SK-N-SH (cell line): ENCODE results near the gene ETS1. TPM values are rescaled to one million over a fixed set of nuclear protein-coding genes. Genes with fewer than 3 reads are reported as not detected.

ENCODE experiments used
- CTCF ChIA-PET: fragments of 300-600, 350-600 bp; formaldehyde crosslinking; extraction: SDS; loops from one replicate; lab custom pipeline; 2021; lab: Yijun Ruan, JAX
- POLR2A ChIA-PET: fragments of 350-600 bp; sonication (Branson Sonifier 250); formaldehyde crosslinking; extraction: SDS; loops from one replicate; lab custom pipeline; 2020; ENCODE audit warnings: antibody characterized with exemption, inconsistent platforms; lab: Yijun Ruan, JAX
- DNase-seq: peaks from one replicate; pipeline ENCODE4 v3.0.0; 2012
- H2AFZ ChIP-seq: fragments of 200-600 bp; sonication (generic); 2 replicates; pipeline ENCODE4 v1.8.1; 2016; ENCODE audit warnings: antibody characterized with exemption, mild to moderate bottlenecking, low read depth
- H3F3A ChIP-seq: fragments of 200-600 bp; sonication (generic); replicated peaks from 2 replicates; pipeline ENCODE3; 2016; ENCODE audit warnings: antibody characterized with exemption, mild to moderate bottlenecking; ENCODE audit not compliant: insufficient read depth
- H3K27ac ChIP-seq, 2 experiments: fragments of 200-500 bp in 1 of 2; fragments of 200-600 bp in 1 of 2; sonication (Bioruptor generic) in 1 of 2; sonication (generic), shearing (Covaris generic) in 1 of 2; 2 replicates each; pipeline versions ENCODE4 v1.5.1 to v1.6.1; 2014 to 2016; ENCODE audit warnings: low read depth in 2 of 2, inconsistent platforms in 1 of 2, low read length in 1 of 2, mild to moderate bottlenecking in 1 of 2, mixed read lengths in 1 of 2
- H3K27me3 ChIP-seq: fragments of 200-600 bp; sonication (generic), shearing (Covaris generic); 2 replicates; pipeline ENCODE4 v1.6.1; 2016; ENCODE audit warnings: mixed run types; ENCODE audit not compliant: insufficient read depth
- H3K36me3 ChIP-seq, 2 experiments: fragments of 200-500 bp in 1 of 2; fragments of 200-600 bp in 1 of 2; sonication (Bioruptor generic) in 1 of 2; sonication (generic) in 1 of 2; replicated peaks in 1 of 2; 2 replicates each; pipeline versions ENCODE3 to v1.5.1; 2014 to 2016; ENCODE audit warnings: low read length in 1 of 2, mild to moderate bottlenecking in 1 of 2; ENCODE audit not compliant: insufficient read depth in 2 of 2, control insufficient read depth in 1 of 2
- H3K4me1 ChIP-seq, 2 experiments: fragments of 200-500 bp in 1 of 2; fragments of 200-600 bp in 1 of 2; sonication (Bioruptor generic) in 1 of 2; sonication (generic), shearing (Covaris generic) in 1 of 2; 2 replicates each; pipeline versions ENCODE4 v1.5.1 to v1.6.1; 2014 to 2016; ENCODE audit warnings: low read depth in 1 of 2, low read length in 1 of 2, mixed run types in 1 of 2; ENCODE audit not compliant: insufficient read depth in 2 of 2, control insufficient read depth in 1 of 2
- H3K4me2 ChIP-seq: fragments of 200-600 bp; sonication (generic), shearing (Covaris generic); 2 replicates; pipeline ENCODE4 v1.6.1; 2017; ENCODE audit warnings: mixed run types
- H3K4me3 ChIP-seq, 2 experiments: fragments of 200-500 bp in 1 of 2; fragments of 200-600 bp in 1 of 2; sonication (Bioruptor generic) in 1 of 2; sonication (generic), shearing (Covaris generic) in 1 of 2; 2 replicates each; pipeline versions ENCODE4 v1.5.1 to v1.8.1; 2014 to 2016; ENCODE audit warnings: low read depth in 2 of 2, inconsistent platforms in 1 of 2, low read length in 1 of 2, mild to moderate bottlenecking in 1 of 2, mixed read lengths in 1 of 2, moderate library complexity in 1 of 2
- H3K79me2 ChIP-seq: fragments of 200-600 bp; sonication (generic); 2 replicates; pipeline ENCODE4 v1.8.1; 2017; ENCODE audit warnings: mild to moderate bottlenecking; ENCODE audit not compliant: insufficient read depth
- H3K9ac ChIP-seq: fragments of 200-600 bp; sonication (generic); 2 replicates; pipeline ENCODE4 v1.6.1; 2017; ENCODE audit warnings: mixed run types
- H3K9me2 ChIP-seq: fragments of 200-600 bp; sonication (generic); 2 replicates; pipeline ENCODE4 v1.6.1; 2017; ENCODE audit warnings: mixed run types
- H3K9me3 ChIP-seq: fragments of 200-600 bp; sonication (generic); 2 replicates; pipeline ENCODE4 v1.6.1; 2017; ENCODE audit warnings: mixed run types, mild to moderate bottlenecking, moderate library complexity
- H4K20me1 ChIP-seq: fragments of 200-600 bp; sonication (generic); 2 replicates; pipeline ENCODE4 v1.6.1; 2017; ENCODE audit warnings: mild to moderate bottlenecking, mixed run types; ENCODE audit not compliant: insufficient read depth
- CHD2 ChIP-seq: fragments of 150-350 bp; IDR thresholded peaks from 2 replicates; pipeline ENCODE4 v1.6.1; 2018; ENCODE audit warnings: low read length; ENCODE audit not compliant: partially characterized antibody
- ELF1 ChIP-seq: IDR thresholded peaks from 2 replicates; pipeline ENCODE4 v1.4.0; 2012
- EP300 ChIP-seq, 2 experiments: IDR thresholded peaks; 2 replicates each; pipeline versions ENCODE4 v1.4.0 to v1.6.1; 2012; ENCODE audit warnings: borderline replicate concordance in 1 of 2, low read depth in 1 of 2, low read length in 1 of 2
- EZH2phosphoT487 ChIP-seq: fragments of 200-600 bp; sonication (generic); IDR thresholded peaks from 2 replicates; pipeline ENCODE4 v1.6.1; 2017; ENCODE audit warnings: low read depth, mixed run types, mild to moderate bottlenecking, antibody characterized with exemption, moderate library complexity, borderline replicate concordance
- FOSL2 ChIP-seq: IDR thresholded peaks from 2 replicates; pipeline ENCODE4 v1.4.0; 2012; ENCODE audit warnings: low read depth, mild to moderate bottlenecking, moderate library complexity, borderline replicate concordance
- FOXJ3 ChIP-seq: sonication (generic); formaldehyde crosslinking; IDR thresholded peaks from 2 replicates; pipeline ENCODE4 v1.5.1; 2020; ENCODE audit warnings: mild to moderate bottlenecking, missing genetic modification reagents
- FOXM1 ChIP-seq: IDR thresholded peaks from 2 replicates; pipeline ENCODE4 v1.4.0; 2012; ENCODE audit warnings: low read depth, mild to moderate bottlenecking
- GABPA ChIP-seq: IDR thresholded peaks from 2 replicates; pipeline ENCODE4 v1.4.0; 2012; ENCODE audit warnings: low read depth, mild to moderate bottlenecking
- JUND ChIP-seq: IDR thresholded peaks from 2 replicates; pipeline ENCODE4 v1.4.0; 2012
- MEF2A ChIP-seq: IDR thresholded peaks from 2 replicates; pipeline ENCODE4 v1.4.0; 2012; ENCODE audit warnings: low read depth, borderline replicate concordance
- MXI1 ChIP-seq: IDR thresholded peaks from 2 replicates; pipeline ENCODE4 v1.6.1; 2012; ENCODE audit warnings: mild to moderate bottlenecking, low read depth, low read length, improper control_type of control experiment
- NRF1 ChIP-seq: IDR thresholded peaks from 2 replicates; pipeline ENCODE4 v1.6.1; 2012; ENCODE audit warnings: low read depth, mild to moderate bottlenecking, low read length
- RFX5 ChIP-seq: IDR thresholded peaks from 2 replicates; pipeline ENCODE4 v1.6.1; 2012; ENCODE audit warnings: mild to moderate bottlenecking, improper control_type of control experiment, low read length
- RXRA ChIP-seq: IDR thresholded peaks from 2 replicates; pipeline ENCODE4 v1.4.0; 2012; ENCODE audit warnings: low read depth, mild to moderate bottlenecking, borderline replicate concordance
- SMC3 ChIP-seq: IDR thresholded peaks from 2 replicates; pipeline ENCODE4 v1.6.1; 2012; ENCODE audit warnings: low read depth, low read length, improper control_type of control experiment
- TAF1 ChIP-seq: IDR thresholded peaks from 2 replicates; pipeline ENCODE4 v1.6.1; 2012; ENCODE audit warnings: low read depth, mild to moderate bottlenecking, low read length, moderate library complexity, borderline replicate concordance
- TCF12 ChIP-seq: IDR thresholded peaks from 2 replicates; pipeline ENCODE4 v1.4.0; 2012
- TEAD4 ChIP-seq: IDR thresholded peaks from 2 replicates; pipeline ENCODE4 v1.4.0; 2012; ENCODE audit warnings: mild to moderate bottlenecking, borderline replicate concordance; ENCODE audit not compliant: insufficient read depth
- whole genome bisulfite sequencing: methylation state at CpG from one replicate; pipeline ENCODE4 v1.1.6; 2017; ENCODE audit warnings: low lambda C conversion rate; 5-methylcytosine and 5-hydroxymethylcytosine counted together
- polyA plus RNA-seq, 3 experiments: library from polyadenylated mRNA; depleted of rRNA; stranded (reverse); fragments of >200 nt; gene quantifications; 2 replicates each; pipeline ENCODE4 v1.2.3, GENCODE V29; 2012
- TF ChIP-seq, protein P1 (sequence below): fragments of 200-600 bp; sonication (generic); IDR thresholded peaks from 2 replicates; pipeline ENCODE4 v1.6.1; 2017; ENCODE audit warnings: antibody characterized with exemption, mild to moderate bottlenecking, moderate library complexity
- TF ChIP-seq, protein P2 (sequence below): IDR thresholded peaks from 2 replicates; pipeline ENCODE4 v1.4.0; 2012; ENCODE audit warnings: low read depth
- TF ChIP-seq, protein P3 (sequence below): fragments of 150-350 bp; IDR thresholded peaks from 2 replicates; pipeline ENCODE4 v1.6.1; 2016; ENCODE audit warnings: mild to moderate bottlenecking, low read depth, low read length
- TF ChIP-seq, protein P4 (sequence below): IDR thresholded peaks from 2 replicates; pipeline ENCODE4 v1.6.1; 2012; ENCODE audit warnings: mild to moderate bottlenecking, low read depth, low read length, moderate library complexity

ETS1 gene
- polyA plus RNA-seq, 1 of the 3 experiments (the other 2 are of a cell fraction) = 14.5 TPM

DNA sequence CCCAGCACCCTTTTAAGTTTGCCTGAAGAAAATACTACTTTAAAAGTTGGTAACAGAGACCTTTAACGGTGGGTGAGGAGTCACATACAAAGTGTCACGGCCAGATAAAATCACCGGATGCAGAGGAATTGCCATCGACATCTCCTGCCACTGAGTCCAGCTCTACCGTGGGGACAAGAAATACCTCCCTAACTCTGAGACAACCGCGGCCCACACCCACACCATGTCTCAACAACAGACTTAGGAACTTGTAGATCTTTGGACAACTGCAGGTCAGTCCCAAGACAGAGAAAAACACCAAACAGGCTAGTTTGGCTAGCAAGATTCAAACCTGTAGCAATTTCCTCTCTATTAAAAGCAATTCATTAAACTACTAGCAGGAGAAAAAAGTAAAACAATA lies 669 bp downstream of the ETS1 start:
- H3K9me2 ChIP-seq = no peaks in the 10 kb centered on the region
- no peaks in the 10 kb centered on the region; the same call in 1 of the 2 replicates for H3K27me3 ChIP-seq
- peaks cover 4% of the 10 kb centered on the region for H3F3A ChIP-seq
- H3K9ac ChIP-seq = no peak overlapping the region
- H3K79me2 ChIP-seq = no peaks in the 10 kb centered on the region
- H3K36me3 ChIP-seq = no peaks in the 10 kb centered on the region
- H4K20me1 ChIP-seq = no peaks in the 10 kb centered on the region
- no peak overlapping the region for H3K4me3 ChIP-seq
- no peaks in the 10 kb centered on the region for H3K9me3 ChIP-seq
- WGBS = 90% methylated on average over 7 of the region's 7 CpGs
- no peak overlapping the region for H3K4me2 ChIP-seq
- H3K4me1 ChIP-seq = no peaks in the 10 kb centered on the region; a peak in 1 of 4 replicates
- H3K27ac ChIP-seq = no peak overlapping the region
- ChIA-PET POLR2A (no interaction called here), CTCF (interaction anchor here (0.6 kb wide), 2 partner anchors 22 to 546 kb away, joined by 3 read pairs; no protein-coding TSS in a partner anchor)
- no peak for TF ChIP-seq TEAD4
- no peak for TF ChIP-seq JUND
- no peak for TF ChIP-seq TCF12
- TF ChIP-seq GABPA = no peak
- TF ChIP-seq, protein P1, sequence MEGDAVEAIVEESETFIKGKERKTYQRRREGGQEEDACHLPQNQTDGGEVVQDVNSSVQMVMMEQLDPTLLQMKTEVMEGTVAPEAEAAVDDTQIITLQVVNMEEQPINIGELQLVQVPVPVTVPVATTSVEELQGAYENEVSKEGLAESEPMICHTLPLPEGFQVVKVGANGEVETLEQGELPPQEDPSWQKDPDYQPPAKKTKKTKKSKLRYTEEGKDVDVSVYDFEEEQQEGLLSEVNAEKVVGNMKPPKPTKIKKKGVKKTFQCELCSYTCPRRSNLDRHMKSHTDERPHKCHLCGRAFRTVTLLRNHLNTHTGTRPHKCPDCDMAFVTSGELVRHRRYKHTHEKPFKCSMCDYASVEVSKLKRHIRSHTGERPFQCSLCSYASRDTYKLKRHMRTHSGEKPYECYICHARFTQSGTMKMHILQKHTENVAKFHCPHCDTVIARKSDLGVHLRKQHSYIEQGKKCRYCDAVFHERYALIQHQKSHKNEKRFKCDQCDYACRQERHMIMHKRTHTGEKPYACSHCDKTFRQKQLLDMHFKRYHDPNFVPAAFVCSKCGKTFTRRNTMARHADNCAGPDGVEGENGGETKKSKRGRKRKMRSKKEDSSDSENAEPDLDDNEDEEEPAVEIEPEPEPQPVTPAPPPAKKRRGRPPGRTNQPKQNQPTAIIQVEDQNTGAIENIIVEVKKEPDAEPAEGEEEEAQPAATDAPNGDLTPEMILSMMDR = no peak
- TF ChIP-seq NRF1 = no peak
- no peak for TF ChIP-seq FOSL2
- TF ChIP-seq FOXM1 = no peak
- no peak for TF ChIP-seq CHD2
- TF ChIP-seq, protein P2, sequence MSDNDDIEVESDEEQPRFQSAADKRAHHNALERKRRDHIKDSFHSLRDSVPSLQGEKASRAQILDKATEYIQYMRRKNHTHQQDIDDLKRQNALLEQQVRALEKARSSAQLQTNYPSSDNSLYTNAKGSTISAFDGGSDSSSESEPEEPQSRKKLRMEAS = no peak
- no peak for TF ChIP-seq EP300 (IDR thresholded peaks at IDR 0.05; ENCODE audit: borderline replicate concordance in 1 of 2, low read depth in 1 of 2, low read length in 1 of 2)
- TF ChIP-seq FOXJ3 = no peak
- no peak for TF ChIP-seq MEF2A
- TF ChIP-seq EZH2phosphoT487 = no peak
- H2AFZ ChIP-seq = no peak overlapping the region
- no peak for DNase-seq

DNA sequence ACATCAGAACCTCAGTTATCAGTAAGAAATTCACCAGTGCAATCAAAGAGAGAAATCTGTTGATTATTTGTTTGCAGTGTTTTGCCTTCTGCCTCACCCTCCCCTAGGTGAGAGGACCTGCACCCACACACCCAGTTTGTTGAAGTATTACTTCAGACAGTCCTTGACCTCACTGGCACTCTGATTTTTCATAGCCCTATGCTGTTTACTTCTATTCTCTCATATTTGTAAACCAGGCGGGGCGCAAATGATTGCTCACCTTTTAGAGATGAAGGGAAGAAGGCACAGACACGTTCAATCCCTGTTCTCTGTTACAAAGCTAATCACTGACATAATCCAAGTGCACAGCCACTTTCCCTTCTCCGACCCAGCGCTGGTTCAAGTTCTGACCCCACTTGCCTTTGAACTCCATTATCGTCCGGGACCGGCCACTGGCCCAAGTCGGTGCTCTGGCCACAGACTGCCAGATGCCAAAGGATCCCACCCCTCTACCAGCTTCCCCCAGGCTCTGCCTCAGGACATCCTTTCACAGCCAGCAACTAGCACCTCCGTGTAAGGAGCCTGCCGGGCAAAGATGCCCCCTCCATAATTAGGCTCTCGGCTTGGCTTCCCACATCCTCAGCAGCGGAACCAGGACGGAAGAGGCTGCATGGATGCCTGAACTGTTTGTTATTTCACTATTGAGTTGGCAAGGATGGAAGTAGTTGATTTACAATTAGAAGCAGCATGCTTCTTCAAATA lies 1.7 kb downstream of the ETS1 start:
- ChIA-PET POLR2A (no interaction called here), CTCF (interaction anchor here (0.9 kb wide), 1 partner anchor 263 kb away, joined by 3 read pairs; no protein-coding TSS in a partner anchor)
- no peak overlapping the region for H2AFZ ChIP-seq
- H4K20me1 ChIP-seq = no peaks in the 10 kb centered on the region
- H3K9ac ChIP-seq = no peak overlapping the region
- TF ChIP-seq MXI1 = no peak
- TF ChIP-seq, protein P3, sequence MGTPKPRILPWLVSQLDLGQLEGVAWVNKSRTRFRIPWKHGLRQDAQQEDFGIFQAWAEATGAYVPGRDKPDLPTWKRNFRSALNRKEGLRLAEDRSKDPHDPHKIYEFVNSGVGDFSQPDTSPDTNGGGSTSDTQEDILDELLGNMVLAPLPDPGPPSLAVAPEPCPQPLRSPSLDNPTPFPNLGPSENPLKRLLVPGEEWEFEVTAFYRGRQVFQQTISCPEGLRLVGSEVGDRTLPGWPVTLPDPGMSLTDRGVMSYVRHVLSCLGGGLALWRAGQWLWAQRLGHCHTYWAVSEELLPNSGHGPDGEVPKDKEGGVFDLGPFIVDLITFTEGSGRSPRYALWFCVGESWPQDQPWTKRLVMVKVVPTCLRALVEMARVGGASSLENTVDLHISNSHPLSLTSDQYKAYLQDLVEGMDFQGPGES = no peak
- TF ChIP-seq, protein P4, sequence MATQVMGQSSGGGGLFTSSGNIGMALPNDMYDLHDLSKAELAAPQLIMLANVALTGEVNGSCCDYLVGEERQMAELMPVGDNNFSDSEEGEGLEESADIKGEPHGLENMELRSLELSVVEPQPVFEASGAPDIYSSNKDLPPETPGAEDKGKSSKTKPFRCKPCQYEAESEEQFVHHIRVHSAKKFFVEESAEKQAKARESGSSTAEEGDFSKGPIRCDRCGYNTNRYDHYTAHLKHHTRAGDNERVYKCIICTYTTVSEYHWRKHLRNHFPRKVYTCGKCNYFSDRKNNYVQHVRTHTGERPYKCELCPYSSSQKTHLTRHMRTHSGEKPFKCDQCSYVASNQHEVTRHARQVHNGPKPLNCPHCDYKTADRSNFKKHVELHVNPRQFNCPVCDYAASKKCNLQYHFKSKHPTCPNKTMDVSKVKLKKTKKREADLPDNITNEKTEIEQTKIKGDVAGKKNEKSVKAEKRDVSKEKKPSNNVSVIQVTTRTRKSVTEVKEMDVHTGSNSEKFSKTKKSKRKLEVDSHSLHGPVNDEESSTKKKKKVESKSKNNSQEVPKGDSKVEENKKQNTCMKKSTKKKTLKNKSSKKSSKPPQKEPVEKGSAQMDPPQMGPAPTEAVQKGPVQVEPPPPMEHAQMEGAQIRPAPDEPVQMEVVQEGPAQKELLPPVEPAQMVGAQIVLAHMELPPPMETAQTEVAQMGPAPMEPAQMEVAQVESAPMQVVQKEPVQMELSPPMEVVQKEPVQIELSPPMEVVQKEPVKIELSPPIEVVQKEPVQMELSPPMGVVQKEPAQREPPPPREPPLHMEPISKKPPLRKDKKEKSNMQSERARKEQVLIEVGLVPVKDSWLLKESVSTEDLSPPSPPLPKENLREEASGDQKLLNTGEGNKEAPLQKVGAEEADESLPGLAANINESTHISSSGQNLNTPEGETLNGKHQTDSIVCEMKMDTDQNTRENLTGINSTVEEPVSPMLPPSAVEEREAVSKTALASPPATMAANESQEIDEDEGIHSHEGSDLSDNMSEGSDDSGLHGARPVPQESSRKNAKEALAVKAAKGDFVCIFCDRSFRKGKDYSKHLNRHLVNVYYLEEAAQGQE = no peak
- no peak for TF ChIP-seq TAF1
- TF ChIP-seq, protein P2 = no peak
- TF ChIP-seq ELF1 = no peak
- no peak for TF ChIP-seq SMC3
- TF ChIP-seq RFX5 = no peak
- no peak for TF ChIP-seq RXRA
- H3K36me3 ChIP-seq = no peaks in the 10 kb centered on the region
- H3K27me3 ChIP-seq = no peaks in the 10 kb centered on the region; the same call in 1 of the 2 replicates
- H3F3A ChIP-seq = peaks cover 4% of the 10 kb centered on the region
- no peak for DNase-seq
- H3K9me2 ChIP-seq = no peaks in the 10 kb centered on the region
- 88% methylated on average over 13 of the region's 14 CpGs for WGBS
- no peak overlapping the region for H3K4me2 ChIP-seq
- no peak overlapping the region for H3K27ac ChIP-seq
- H3K79me2 ChIP-seq = no peaks in the 10 kb centered on the region
- H3K4me1 ChIP-seq = no peaks in the 10 kb centered on the region; a peak in 1 of 4 replicates
- no peaks in the 10 kb centered on the region for H3K9me3 ChIP-seq
- H3K4me3 ChIP-seq = no peak overlapping the region
